NT2/D1 (cell line): ENCODE results near the gene SLC35A4.

Experiments used
- SUZ12 ChIP-seq: IDR thresholded peaks from 2 replicates; pipeline ENCODE4 v1.6.1; 2011; ENCODE audit not compliant: insufficient read length, insufficient read depth; ENCODE audit errors: extremely low read depth
- YY1 ChIP-seq: IDR thresholded peaks from 2 replicates; pipeline ENCODE4 v1.6.1; 2011; ENCODE audit not compliant: insufficient read length, insufficient read depth
- ZNF274 ChIP-seq: IDR thresholded peaks from 2 replicates; pipeline ENCODE4 v1.6.1; 2011; ENCODE audit warnings: mild to moderate bottlenecking, low read depth, low read length

GRCh38 chr5:140591747-140592372 lies 27.2 kb downstream of the SLC35A4 start:
- TF ChIP-seq ZNF274, result no peak
- TF ChIP-seq YY1, result no peak
- TF ChIP-seq SUZ12, result no peak
